Glutamatergic neuron (in vitro differentiated cells): ENCODE results near the gene ADAM11. TPM values are rescaled to one million over a fixed set of nuclear protein-coding genes. Genes with fewer than 3 reads are reported as not detected.

Source experiments
- DNase-seq: peaks from one replicate; pipeline ENCODE4 v3.0.0; 2022
- H3K27ac Mint-ChIP-seq: one replicate; pipeline ENCODE4 v1.8.0; 2020; ENCODE audit warnings: mild to moderate bottlenecking, mixed read lengths, inconsistent platforms; ENCODE audit not compliant: unreplicated experiment
- H3K27me3 Mint-ChIP-seq: one replicate; pipeline ENCODE4 v1.8.0; 2020; ENCODE audit warnings: mild to moderate bottlenecking, moderate library complexity, mixed read lengths, inconsistent platforms; ENCODE audit not compliant: unreplicated experiment
- H3K36me3 Mint-ChIP-seq: one replicate; pipeline ENCODE4 v1.8.0; 2020; ENCODE audit warnings: mild to moderate bottlenecking, mixed read lengths, inconsistent platforms; ENCODE audit not compliant: unreplicated experiment
- H3K4me1 Mint-ChIP-seq: one replicate; pipeline ENCODE4 v1.8.0; 2020; ENCODE audit warnings: mild to moderate bottlenecking, low read depth, mixed read lengths, inconsistent platforms; ENCODE audit not compliant: unreplicated experiment
- H3K4me3 Mint-ChIP-seq: one replicate; pipeline ENCODE4 v1.8.0; 2020; ENCODE audit warnings: mild to moderate bottlenecking, mixed read lengths, inconsistent platforms; ENCODE audit not compliant: unreplicated experiment
- H3K9me3 Mint-ChIP-seq: one replicate; pipeline ENCODE4 v1.8.0; 2020; ENCODE audit warnings: mild to moderate bottlenecking, moderate library complexity, mixed read lengths, inconsistent platforms; ENCODE audit not compliant: unreplicated experiment
- total RNA-seq: library from RNA; stranded (reverse); fragmentation: NEBNext Ultra II Directional; extraction: Animal tissue kit (Norgen Biotek cat#: 25700); gene quantifications from one replicate; pipeline ENCODE4 v1.2.1, GENCODE V29; 2021; ENCODE audit not compliant: unreplicated experiment
- TF ChIP-seq, protein P1 (sequence below): fragments of 200-600 bp; sonication (generic); IDR thresholded peaks from one replicate; pipeline ENCODE4 v1.5.0; 2021; ENCODE audit not compliant: partially characterized antibody, unreplicated experiment

ADAM11 gene
- total RNA-seq, 1 donor from 2014 or later: 396 TPM

DNA sequence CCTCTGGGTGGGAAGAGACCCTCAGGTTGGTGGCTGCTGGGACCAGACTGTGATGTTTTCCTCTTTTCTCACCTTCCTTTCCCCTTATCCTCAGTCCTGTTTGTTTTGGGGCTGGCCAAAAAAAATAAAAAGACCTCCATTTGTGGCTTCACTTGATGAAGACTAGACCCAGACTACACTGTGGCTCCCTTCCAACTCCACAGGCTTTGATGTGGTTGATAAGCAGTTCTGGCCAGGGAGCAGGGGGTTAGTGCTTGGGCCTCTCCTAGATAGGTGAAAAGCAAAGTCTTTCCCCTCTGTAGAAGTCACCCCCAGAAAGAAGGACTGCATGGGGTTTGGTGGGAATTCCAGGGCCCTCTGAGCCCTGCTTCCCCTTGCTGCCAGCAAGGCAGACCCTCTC, 11.2 kb upstream of the ADAM11 start:
- Mint-ChIP-seq H3K4me1 (peaks cover 42% of the 10 kb centered on the region), H3K9me3 (peaks cover 14% of the 10 kb centered on the region), H3K27me3 (peaks cover 12% of the 10 kb centered on the region), H3K36me3 (no peaks in the 10 kb centered on the region), H3K27ac (peak overlapping the region; percentile 53), H3K4me3 (peak overlapping the region; percentile 42)
- TF ChIP-seq, protein P1, sequence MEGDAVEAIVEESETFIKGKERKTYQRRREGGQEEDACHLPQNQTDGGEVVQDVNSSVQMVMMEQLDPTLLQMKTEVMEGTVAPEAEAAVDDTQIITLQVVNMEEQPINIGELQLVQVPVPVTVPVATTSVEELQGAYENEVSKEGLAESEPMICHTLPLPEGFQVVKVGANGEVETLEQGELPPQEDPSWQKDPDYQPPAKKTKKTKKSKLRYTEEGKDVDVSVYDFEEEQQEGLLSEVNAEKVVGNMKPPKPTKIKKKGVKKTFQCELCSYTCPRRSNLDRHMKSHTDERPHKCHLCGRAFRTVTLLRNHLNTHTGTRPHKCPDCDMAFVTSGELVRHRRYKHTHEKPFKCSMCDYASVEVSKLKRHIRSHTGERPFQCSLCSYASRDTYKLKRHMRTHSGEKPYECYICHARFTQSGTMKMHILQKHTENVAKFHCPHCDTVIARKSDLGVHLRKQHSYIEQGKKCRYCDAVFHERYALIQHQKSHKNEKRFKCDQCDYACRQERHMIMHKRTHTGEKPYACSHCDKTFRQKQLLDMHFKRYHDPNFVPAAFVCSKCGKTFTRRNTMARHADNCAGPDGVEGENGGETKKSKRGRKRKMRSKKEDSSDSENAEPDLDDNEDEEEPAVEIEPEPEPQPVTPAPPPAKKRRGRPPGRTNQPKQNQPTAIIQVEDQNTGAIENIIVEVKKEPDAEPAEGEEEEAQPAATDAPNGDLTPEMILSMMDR: no peak
- no peak for DNase-seq

DNA sequence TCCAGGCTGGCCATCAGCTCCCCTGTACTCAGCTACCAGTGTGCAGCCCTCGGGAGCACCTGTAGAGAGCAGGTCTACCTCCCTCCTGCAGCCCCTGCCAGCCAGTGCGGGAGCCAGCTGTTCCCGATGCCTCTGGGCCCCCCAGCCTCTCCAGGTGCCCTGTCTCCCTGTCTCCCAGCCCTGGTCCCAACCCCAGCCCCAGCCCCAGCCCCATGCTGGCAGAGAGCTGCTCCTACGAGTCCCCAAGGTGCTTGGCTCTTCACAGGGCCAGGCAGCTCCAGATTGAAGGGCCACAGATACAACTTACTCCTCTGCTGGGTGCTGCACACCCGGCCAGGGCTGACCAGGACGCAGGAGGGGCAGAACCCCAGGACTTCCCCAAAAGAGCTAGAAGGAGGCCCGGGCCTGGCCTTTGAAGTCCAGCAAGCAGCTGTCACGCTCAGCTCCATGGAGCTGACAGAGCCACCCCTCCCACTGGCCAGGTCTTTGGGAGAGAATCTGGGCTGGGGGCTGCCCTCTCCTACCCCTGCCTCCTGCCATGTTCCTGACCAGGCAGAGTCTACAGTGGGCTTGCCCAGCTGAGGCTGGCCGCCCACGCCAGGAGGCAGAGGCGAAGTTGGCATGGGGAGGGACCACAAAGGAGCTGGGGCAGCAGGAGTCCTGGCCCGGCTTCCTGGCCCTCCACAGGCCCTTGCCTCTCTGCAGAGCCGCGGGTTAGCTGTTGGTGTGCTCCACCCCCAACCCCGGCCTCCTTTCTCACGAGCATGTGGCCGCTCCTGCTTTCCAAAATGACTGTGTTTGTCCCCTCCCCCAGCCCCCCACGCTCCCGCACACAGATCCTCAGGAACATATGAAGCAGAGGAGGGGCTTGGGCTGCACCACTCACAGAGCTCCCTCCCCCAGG, 9.5 kb upstream of the ADAM11 start:
- Mint-ChIP-seq H3K27ac (peak overlapping the region; percentile 89), H3K27me3 (peaks cover 14% of the 10 kb centered on the region), H3K36me3 (no peaks in the 10 kb centered on the region), H3K4me3 (peak overlapping the region; percentile 61), H3K9me3 (peaks cover 14% of the 10 kb centered on the region), H3K4me1 (peaks cover 42% of the 10 kb centered on the region)
- TF ChIP-seq, protein P1: no peak
- DNase-seq: peak; percentile 71

DNA sequence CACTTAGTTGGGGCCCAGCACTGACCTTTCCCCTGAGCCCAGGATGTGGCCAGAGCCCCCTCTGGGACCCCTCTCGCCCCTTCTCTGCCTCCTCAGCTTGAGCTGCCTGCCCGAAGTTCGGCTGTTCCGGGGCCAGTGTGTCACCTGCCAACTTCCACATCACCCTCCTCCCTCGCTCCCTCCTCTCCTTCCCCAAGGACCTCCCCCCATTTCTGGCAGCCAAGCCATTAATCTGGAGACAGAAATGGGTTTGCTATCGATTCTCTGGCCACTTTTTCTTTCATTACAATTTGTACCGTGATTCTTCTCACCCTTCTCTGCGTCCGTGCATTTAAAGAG, 8.8 kb upstream of the ADAM11 start:
- no peaks in the 10 kb centered on the region for H3K36me3 Mint-ChIP-seq

DNA sequence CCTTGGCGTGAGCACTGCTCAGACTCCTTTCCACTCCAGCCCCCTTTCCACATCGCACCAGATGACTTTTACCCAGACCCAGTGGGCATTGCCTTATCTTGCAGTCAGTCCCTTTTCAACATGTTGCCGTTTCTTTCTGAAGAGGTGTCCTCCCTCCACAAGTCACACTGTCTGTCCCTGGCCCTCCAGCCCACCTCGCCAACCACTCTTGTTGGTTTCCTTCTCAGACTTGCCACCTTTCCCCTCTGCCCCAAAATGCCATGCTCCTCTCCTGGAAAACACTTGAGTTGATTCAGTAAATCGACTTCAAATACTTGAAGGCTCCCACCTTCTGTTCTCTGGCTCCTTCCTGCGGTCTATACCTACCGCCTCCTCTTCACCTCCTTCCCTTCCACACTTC, 7.5 kb upstream of the ADAM11 start:
- Mint-ChIP-seq H3K4me3 (peak overlapping the region; percentile 74), H3K27me3 (peaks cover 14% of the 10 kb centered on the region), H3K36me3 (no peaks in the 10 kb centered on the region), H3K27ac (peak overlapping the region; percentile 89), H3K9me3 (peaks cover 14% of the 10 kb centered on the region), H3K4me1 (peaks cover 42% of the 10 kb centered on the region)
- no peak for DNase-seq
- TF ChIP-seq, protein P1: no peak

More for the DNA sequence above, 8.8 kb upstream of the ADAM11 start:
- H3K4me3 Mint-ChIP-seq: peak overlapping the region; percentile 76
- H3K9me3 Mint-ChIP-seq: peaks cover 14% of the 10 kb centered on the region
- no peak for DNase-seq
- H3K4me1 Mint-ChIP-seq: peaks cover 42% of the 10 kb centered on the region
- H3K27me3 Mint-ChIP-seq: peaks cover 14% of the 10 kb centered on the region
- H3K27ac Mint-ChIP-seq: peak overlapping the region; percentile 89
- TF ChIP-seq, protein P1: no peak

DNA sequence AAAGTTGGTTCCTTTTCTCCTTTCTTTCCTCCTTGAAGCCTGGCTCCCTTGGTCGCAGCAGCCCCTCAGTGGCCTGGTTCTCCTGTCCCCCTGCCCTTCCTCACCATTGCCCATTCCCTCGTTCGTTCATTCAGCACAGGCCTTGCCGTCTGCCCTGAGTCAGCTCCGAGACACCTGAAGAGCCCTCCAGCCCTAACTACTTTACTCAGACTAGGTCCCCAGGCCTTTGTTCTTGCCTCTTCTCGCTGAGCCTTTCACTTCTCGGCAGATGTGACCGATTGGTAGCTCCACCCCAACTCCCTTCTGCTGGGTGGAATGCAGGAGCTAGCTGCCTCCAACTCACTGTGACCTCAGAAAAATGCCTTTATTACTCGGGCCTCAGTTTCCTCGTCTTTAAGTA, 7.0 kb upstream of the ADAM11 start:
- DNase-seq: no peak
- H3K4me1 Mint-ChIP-seq: peaks cover 41% of the 10 kb centered on the region
- peaks cover 14% of the 10 kb centered on the region for H3K9me3 Mint-ChIP-seq
- peak overlapping the region; percentile 89 for H3K27ac Mint-ChIP-seq
- peak overlapping the region; percentile 74 for H3K4me3 Mint-ChIP-seq
- TF ChIP-seq, protein P1: no peak
- peaks cover 14% of the 10 kb centered on the region for H3K27me3 Mint-ChIP-seq
- no peaks in the 10 kb centered on the region for H3K36me3 Mint-ChIP-seq
